Measurements from ENCODE around the gene IMMP2L.

DNA sequence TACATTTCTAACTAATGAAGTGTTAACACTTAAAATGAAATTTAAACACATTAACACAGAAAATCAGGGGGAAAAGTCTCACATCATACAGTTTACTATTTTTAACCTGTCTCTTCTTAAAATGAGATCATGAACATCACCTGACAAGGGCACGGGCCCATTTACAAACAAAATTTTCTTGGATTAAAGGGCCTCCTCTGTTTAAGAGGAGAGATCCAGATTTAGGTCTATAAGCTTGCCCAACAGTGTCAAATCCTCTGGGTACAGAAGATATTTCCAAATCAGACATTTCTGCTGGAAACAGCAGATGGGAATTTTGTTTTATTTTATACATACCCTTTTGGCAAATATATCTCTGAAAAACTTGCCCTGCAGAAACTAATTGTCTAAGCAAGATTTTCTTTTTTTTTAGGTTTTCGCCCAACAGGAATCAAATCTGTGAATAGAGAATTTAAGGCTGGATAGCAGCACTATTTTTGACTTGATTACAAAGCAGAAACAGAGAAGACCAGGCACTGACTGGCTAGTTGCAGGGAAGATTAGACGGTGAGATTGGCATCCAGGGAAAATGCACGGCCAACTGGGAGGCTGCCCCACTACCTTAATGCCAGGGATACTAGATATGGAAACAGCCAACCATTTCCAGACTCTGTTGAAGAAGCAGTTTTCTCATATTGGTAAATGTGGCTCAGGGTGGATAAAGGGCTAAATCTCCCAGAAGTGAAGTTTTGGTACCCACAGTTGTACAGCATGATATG, 298.0 kb downstream of the IMMP2L start:
- TF ChIP-seq, protein P1, sequence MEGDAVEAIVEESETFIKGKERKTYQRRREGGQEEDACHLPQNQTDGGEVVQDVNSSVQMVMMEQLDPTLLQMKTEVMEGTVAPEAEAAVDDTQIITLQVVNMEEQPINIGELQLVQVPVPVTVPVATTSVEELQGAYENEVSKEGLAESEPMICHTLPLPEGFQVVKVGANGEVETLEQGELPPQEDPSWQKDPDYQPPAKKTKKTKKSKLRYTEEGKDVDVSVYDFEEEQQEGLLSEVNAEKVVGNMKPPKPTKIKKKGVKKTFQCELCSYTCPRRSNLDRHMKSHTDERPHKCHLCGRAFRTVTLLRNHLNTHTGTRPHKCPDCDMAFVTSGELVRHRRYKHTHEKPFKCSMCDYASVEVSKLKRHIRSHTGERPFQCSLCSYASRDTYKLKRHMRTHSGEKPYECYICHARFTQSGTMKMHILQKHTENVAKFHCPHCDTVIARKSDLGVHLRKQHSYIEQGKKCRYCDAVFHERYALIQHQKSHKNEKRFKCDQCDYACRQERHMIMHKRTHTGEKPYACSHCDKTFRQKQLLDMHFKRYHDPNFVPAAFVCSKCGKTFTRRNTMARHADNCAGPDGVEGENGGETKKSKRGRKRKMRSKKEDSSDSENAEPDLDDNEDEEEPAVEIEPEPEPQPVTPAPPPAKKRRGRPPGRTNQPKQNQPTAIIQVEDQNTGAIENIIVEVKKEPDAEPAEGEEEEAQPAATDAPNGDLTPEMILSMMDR (IDR thresholded peaks at IDR 0.05): no peak
- TF ChIP-seq EZH2 (IDR thresholded peaks at IDR 0.05): no peak
